ENCODE measurements around the gene PEX14. TPM values are rescaled to one million over a fixed set of nuclear protein-coding genes. Genes with fewer than 3 reads are reported as not detected.

The PEX14 gene
- total RNA-seq, 1 experiment from 2014 or later, result 27.3 TPM

DNA sequence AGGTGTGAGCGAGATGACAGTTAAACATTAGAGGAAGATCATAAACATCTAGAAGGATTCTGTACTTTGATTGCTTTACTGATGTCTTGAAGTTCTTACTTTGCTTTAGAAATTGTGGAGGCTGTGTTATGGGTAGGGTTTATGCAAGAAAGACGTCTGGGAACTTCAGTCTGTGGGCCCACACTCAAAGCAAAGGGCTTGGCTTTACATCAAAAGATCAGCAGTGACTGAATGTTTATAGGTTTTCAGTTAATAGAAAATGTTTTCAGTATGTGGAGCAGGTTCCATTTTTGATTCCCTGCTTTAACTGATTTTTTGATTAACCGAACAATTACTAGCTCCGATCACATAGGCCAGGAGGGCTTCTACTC, 31.9 kb downstream of the PEX14 start (continued):
- no peak for TF ChIP-seq CBFB (CRISPR knock-in tag; IDR thresholded peaks at IDR 0.05; ENCODE audit: low read depth)
- no peak for TF ChIP-seq ZBTB21 (CRISPR knock-in tag; IDR thresholded peaks at IDR 0.05; ENCODE audit: borderline replicate concordance)
- TF ChIP-seq NR2C2 (CRISPR knock-in tag; IDR thresholded peaks at IDR 0.05), result no peak
- no peak for TF ChIP-seq RORB (CRISPR knock-in tag; IDR thresholded peaks at IDR 0.05)
- TF ChIP-seq, protein P1, sequence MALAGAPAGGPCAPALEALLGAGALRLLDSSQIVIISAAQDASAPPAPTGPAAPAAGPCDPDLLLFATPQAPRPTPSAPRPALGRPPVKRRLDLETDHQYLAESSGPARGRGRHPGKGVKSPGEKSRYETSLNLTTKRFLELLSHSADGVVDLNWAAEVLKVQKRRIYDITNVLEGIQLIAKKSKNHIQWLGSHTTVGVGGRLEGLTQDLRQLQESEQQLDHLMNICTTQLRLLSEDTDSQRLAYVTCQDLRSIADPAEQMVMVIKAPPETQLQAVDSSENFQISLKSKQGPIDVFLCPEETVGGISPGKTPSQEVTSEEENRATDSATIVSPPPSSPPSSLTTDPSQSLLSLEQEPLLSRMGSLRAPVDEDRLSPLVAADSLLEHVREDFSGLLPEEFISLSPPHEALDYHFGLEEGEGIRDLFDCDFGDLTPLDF (CRISPR knock-in tag; IDR thresholded peaks at IDR 0.05), result no peak
- TF ChIP-seq, protein P2, sequence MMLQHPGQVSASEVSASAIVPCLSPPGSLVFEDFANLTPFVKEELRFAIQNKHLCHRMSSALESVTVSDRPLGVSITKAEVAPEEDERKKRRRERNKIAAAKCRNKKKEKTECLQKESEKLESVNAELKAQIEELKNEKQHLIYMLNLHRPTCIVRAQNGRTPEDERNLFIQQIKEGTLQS (CRISPR knock-in tag; conservative IDR thresholded peaks at IDR 0.05), result no peak
- TF ChIP-seq SMAD4 (CRISPR knock-in tag; IDR thresholded peaks at IDR 0.05), result no peak
- no peak for TF ChIP-seq CREM (CRISPR knock-in tag; IDR thresholded peaks at IDR 0.05)
- TF ChIP-seq, protein P3, sequence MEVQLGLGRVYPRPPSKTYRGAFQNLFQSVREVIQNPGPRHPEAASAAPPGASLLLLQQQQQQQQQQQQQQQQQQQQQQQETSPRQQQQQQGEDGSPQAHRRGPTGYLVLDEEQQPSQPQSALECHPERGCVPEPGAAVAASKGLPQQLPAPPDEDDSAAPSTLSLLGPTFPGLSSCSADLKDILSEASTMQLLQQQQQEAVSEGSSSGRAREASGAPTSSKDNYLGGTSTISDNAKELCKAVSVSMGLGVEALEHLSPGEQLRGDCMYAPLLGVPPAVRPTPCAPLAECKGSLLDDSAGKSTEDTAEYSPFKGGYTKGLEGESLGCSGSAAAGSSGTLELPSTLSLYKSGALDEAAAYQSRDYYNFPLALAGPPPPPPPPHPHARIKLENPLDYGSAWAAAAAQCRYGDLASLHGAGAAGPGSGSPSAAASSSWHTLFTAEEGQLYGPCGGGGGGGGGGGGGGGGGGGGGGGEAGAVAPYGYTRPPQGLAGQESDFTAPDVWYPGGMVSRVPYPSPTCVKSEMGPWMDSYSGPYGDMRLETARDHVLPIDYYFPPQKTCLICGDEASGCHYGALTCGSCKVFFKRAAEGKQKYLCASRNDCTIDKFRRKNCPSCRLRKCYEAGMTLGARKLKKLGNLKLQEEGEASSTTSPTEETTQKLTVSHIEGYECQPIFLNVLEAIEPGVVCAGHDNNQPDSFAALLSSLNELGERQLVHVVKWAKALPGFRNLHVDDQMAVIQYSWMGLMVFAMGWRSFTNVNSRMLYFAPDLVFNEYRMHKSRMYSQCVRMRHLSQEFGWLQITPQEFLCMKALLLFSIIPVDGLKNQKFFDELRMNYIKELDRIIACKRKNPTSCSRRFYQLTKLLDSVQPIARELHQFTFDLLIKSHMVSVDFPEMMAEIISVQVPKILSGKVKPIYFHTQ (CRISPR knock-in tag; IDR thresholded peaks at IDR 0.05), result no peak
- TF ChIP-seq, protein P4, sequence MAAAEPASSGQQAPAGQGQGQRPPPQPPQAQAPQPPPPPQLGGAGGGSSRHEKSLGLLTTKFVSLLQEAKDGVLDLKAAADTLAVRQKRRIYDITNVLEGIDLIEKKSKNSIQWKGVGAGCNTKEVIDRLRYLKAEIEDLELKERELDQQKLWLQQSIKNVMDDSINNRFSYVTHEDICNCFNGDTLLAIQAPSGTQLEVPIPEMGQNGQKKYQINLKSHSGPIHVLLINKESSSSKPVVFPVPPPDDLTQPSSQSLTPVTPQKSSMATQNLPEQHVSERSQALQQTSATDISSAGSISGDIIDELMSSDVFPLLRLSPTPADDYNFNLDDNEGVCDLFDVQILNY (CRISPR knock-in tag; IDR thresholded peaks at IDR 0.05), result no peak
- no peak for TF ChIP-seq GRHL2 (CRISPR knock-in tag; IDR thresholded peaks at IDR 0.05; ENCODE audit: insufficient replicate concordance, severe bottlenecking)
- TF ChIP-seq, protein P5, sequence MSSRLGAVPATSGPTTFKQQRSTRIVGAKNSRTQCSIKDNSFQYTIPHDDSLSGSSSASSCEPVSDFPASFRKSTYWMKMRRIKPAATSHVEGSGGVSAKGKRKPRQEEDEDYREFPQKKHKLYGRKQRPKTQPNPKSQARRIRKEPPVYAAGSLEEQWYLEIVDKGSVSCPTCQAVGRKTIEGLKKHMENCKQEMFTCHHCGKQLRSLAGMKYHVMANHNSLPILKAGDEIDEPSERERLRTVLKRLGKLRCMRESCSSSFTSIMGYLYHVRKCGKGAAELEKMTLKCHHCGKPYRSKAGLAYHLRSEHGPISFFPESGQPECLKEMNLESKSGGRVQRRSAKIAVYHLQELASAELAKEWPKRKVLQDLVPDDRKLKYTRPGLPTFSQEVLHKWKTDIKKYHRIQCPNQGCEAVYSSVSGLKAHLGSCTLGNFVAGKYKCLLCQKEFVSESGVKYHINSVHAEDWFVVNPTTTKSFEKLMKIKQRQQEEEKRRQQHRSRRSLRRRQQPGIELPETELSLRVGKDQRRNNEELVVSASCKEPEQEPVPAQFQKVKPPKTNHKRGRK (CRISPR knock-in tag; IDR thresholded peaks at IDR 0.05; ENCODE audit: borderline replicate concordance), result no peak
- no peak for TF ChIP-seq TEAD4 (CRISPR knock-in tag; IDR thresholded peaks at IDR 0.05)

DNA sequence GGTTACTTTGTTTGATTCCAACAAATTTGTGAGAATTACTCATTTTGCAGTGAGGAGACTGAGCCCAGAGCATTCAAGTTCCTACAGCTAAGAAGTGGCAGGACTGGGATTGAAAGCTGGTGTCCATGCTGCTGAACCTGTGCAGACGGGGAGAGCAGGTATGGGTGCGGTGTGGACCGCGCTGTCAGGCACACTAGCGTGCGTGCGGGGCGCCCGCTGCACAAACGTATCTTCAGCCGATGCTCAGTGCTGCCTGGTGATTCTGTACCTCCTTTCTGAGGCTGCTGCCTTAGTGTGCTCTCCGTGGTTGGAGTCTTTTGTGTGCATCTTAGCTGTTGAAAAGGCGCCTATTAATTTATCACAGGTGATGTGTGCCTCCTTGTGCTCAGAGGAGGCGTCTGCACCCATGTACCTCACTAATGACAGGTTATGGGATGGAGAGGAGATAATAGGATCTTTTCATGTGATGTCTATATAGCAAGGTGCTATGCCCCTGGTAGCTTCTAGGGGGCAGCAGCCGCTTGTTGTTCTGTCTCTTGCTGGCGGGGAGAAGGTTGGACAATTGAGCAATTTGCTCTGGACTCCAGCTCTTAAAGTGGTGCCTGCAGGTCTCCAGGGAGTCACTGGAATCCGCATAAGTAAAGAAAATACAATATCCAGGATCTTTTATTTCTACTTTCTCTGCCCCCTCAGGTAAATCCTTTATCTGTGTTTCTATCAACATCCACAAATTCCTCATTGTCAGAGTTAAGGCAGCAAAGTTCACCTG, 32.5 kb downstream of the PEX14 start:
- H3K4me3 Mint-ChIP-seq, result no peak overlapping the region
- no peaks in the 10 kb centered on the region for H3K36me3 Mint-ChIP-seq
- H3K27ac Mint-ChIP-seq, result peak overlapping the region; percentile 85
- H3K9me3 Mint-ChIP-seq, result no peaks in the 10 kb centered on the region
- no peaks in the 10 kb centered on the region for H3K27me3 Mint-ChIP-seq (ENCODE audit: low read depth)
- ChIA-PET POLR2A (no interaction called here), CTCF (interaction anchor here (0.6 to 4.5 kb wide), 50 partner anchors 11 to 530 kb away, joined by 3 to 48 read pairs (median 4); partner anchors contain the start of genes CASZ1 and CENPS)
- DNase-seq (ENCODE audit: low spot score), result peak; percentile 58
- ATAC-seq, result peak; percentile 89
- TF ChIP-seq, protein P6, sequence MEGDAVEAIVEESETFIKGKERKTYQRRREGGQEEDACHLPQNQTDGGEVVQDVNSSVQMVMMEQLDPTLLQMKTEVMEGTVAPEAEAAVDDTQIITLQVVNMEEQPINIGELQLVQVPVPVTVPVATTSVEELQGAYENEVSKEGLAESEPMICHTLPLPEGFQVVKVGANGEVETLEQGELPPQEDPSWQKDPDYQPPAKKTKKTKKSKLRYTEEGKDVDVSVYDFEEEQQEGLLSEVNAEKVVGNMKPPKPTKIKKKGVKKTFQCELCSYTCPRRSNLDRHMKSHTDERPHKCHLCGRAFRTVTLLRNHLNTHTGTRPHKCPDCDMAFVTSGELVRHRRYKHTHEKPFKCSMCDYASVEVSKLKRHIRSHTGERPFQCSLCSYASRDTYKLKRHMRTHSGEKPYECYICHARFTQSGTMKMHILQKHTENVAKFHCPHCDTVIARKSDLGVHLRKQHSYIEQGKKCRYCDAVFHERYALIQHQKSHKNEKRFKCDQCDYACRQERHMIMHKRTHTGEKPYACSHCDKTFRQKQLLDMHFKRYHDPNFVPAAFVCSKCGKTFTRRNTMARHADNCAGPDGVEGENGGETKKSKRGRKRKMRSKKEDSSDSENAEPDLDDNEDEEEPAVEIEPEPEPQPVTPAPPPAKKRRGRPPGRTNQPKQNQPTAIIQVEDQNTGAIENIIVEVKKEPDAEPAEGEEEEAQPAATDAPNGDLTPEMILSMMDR (IDR thresholded peaks at IDR 0.05), result peak; percentile 67
- TF ChIP-seq, protein P7, sequence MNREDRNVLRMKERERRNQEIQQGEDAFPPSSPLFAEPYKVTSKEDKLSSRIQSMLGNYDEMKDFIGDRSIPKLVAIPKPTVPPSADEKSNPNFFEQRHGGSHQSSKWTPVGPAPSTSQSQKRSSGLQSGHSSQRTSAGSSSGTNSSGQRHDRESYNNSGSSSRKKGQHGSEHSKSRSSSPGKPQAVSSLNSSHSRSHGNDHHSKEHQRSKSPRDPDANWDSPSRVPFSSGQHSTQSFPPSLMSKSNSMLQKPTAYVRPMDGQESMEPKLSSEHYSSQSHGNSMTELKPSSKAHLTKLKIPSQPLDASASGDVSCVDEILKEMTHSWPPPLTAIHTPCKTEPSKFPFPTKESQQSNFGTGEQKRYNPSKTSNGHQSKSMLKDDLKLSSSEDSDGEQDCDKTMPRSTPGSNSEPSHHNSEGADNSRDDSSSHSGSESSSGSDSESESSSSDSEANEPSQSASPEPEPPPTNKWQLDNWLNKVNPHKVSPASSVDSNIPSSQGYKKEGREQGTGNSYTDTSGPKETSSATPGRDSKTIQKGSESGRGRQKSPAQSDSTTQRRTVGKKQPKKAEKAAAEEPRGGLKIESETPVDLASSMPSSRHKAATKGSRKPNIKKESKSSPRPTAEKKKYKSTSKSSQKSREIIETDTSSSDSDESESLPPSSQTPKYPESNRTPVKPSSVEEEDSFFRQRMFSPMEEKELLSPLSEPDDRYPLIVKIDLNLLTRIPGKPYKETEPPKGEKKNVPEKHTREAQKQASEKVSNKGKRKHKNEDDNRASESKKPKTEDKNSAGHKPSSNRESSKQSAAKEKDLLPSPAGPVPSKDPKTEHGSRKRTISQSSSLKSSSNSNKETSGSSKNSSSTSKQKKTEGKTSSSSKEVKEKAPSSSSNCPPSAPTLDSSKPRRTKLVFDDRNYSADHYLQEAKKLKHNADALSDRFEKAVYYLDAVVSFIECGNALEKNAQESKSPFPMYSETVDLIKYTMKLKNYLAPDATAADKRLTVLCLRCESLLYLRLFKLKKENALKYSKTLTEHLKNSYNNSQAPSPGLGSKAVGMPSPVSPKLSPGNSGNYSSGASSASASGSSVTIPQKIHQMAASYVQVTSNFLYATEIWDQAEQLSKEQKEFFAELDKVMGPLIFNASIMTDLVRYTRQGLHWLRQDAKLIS (CRISPR knock-in tag; IDR thresholded peaks at IDR 0.05; ENCODE audit: borderline replicate concordance), result no peak
- peaks cover 37% of the 10 kb centered on the region for H3K4me1 Mint-ChIP-seq

Data from WTC11 (cell line).